Activated B cell treated with CpG ODN at 0.5 μM for 24 hours (primary cell): Measurements from ENCODE around the gene SPX. TPM values are rescaled to one million over a fixed set of nuclear protein-coding genes. Genes with fewer than 3 reads are reported as not detected.

ENCODE experiments used
- ATAC-seq: fragments of 200-7000 bp; cut with Tn5 transposase; one replicate; pipeline ENCODE4 v1.10.0; 2021; ENCODE audit warnings: low read depth, mild to moderate bottlenecking, moderate library complexity
- CTCF ChIA-PET: fragments of 350-600 bp; sonication (Branson Sonifier 250); formaldehyde crosslinking; loops from one replicate; lab custom pipeline; 2021; ENCODE audit warnings: antibody characterized with exemption; lab: Charles Lee
- POLR2A ChIA-PET: fragments of 350-600 bp; sonication (Branson Sonifier 250); formaldehyde crosslinking; loops from one replicate; lab custom pipeline; 2021; ENCODE audit warnings: antibody characterized with exemption; lab: Charles Lee
- DNase-seq: peaks from one replicate; pipeline ENCODE4 v3.0.0; 2022
- H3K27ac Mint-ChIP-seq: one replicate; pipeline ENCODE4 v1.8.0; 2020; ENCODE audit warnings: mixed read lengths
- H3K27me3 Mint-ChIP-seq: one replicate; pipeline ENCODE4 v1.8.0; 2021; ENCODE audit warnings: mixed read lengths
- H3K36me3 Mint-ChIP-seq: one replicate; pipeline ENCODE4 v1.8.0; 2021; ENCODE audit warnings: low read depth, mixed read lengths
- H3K4me1 Mint-ChIP-seq: one replicate; pipeline ENCODE4 v1.8.0; 2021; ENCODE audit warnings: mixed read lengths
- H3K4me3 Mint-ChIP-seq: one replicate; pipeline ENCODE4 v1.8.0; 2020; ENCODE audit warnings: mild to moderate bottlenecking, mixed read lengths
- H3K9me3 Mint-ChIP-seq: one replicate; pipeline ENCODE4 v1.8.0; 2020; ENCODE audit warnings: mixed read lengths
- CTCF ChIP-seq: fragments of 200-600 bp; IDR thresholded peaks from one replicate; pipeline ENCODE4 v1.8.0; 2022; ENCODE audit warnings: antibody characterized with exemption, mild to moderate bottlenecking
- intact Hi-C: fragments of 100-400 bp; cut with micrococcal nuclease; formaldehyde crosslinking; loops from one replicate; pipeline ENCODE4 v1.15.1; 2024
- total RNA-seq: library from RNA; stranded (reverse); gene quantifications from 2 replicates; pipeline ENCODE4 v1.2.3, GENCODE V29; 2022

The SPX gene
- total RNA-seq, 1 donor from 2014 or later = 0.18 TPM

GRCh38 chr12:21561158-21561557, 35.1 kb downstream of the SPX start:
- Mint-ChIP-seq H3K27me3 (peaks cover 1% of the 10 kb centered on the region), H3K9me3 (no peaks in the 10 kb centered on the region), H3K27ac (no peak overlapping the region), H3K36me3 (no peaks in the 10 kb centered on the region), H3K4me3 (no peak overlapping the region), H3K4me1 (no peaks in the 10 kb centered on the region)
- no peak for DNase-seq
- ChIA-PET CTCF (no interaction called here), POLR2A (no interaction called here)
- intact Hi-C loops = no loop called here
- TF ChIP-seq CTCF = no peak
- no peak for ATAC-seq

- intact Hi-C loops = no loop called here
- Mint-ChIP-seq H3K9me3 (no peaks in the 10 kb centered on the region), H3K4me1 (no peaks in the 10 kb centered on the region), H3K27me3 (peaks cover 5% of the 10 kb centered on the region), H3K27ac (no peak overlapping the region), H3K4me3 (no peak overlapping the region), H3K36me3 (no peaks in the 10 kb centered on the region)
- TF ChIP-seq CTCF = no peak
- ATAC-seq (no peak), DNase-seq (no peak)
- ChIA-PET CTCF (no interaction called here), POLR2A (no interaction called here)
Observed at GRCh38 chr12:21562859-21563258, 36.8 kb downstream of the SPX start.

GRCh38 chr12:21566223-21566906, 40.3 kb downstream of the SPX start:
- Mint-ChIP-seq H3K4me1 (no peaks in the 10 kb centered on the region), H3K27ac (no peak overlapping the region), H3K36me3 (no peaks in the 10 kb centered on the region), H3K27me3 (peaks cover 7% of the 10 kb centered on the region), H3K9me3 (no peaks in the 10 kb centered on the region), H3K4me3 (no peak overlapping the region)
- ATAC-seq (no peak), DNase-seq (no peak)
- intact Hi-C loops = no loop called here
- TF ChIP-seq CTCF = no peak
- ChIA-PET POLR2A (no interaction called here), CTCF (interaction anchor here (1.1 kb wide), 1 partner anchor 10 kb away, joined by 3 read pairs; no protein-coding TSS in a partner anchor)

GRCh38 chr12:21566907-21567394, 40.9 kb downstream of the SPX start:
- H3K4me3 Mint-ChIP-seq = no peak overlapping the region
- H3K36me3 Mint-ChIP-seq = no peaks in the 10 kb centered on the region
- ChIA-PET CTCF (interaction anchor here (1.1 kb wide), 1 partner anchor 9 kb away, joined by 3 read pairs; no protein-coding TSS in a partner anchor), POLR2A (no interaction called here)
- no peaks in the 10 kb centered on the region for H3K4me1 Mint-ChIP-seq
- no peak for DNase-seq
- H3K9me3 Mint-ChIP-seq = no peaks in the 10 kb centered on the region
- intact Hi-C loops = no loop called here
- no peak overlapping the region for H3K27ac Mint-ChIP-seq
- ATAC-seq = no peak
- TF ChIP-seq CTCF = no peak
- H3K27me3 Mint-ChIP-seq = peaks cover 7% of the 10 kb centered on the region

- ATAC-seq (no peak), DNase-seq (no peak)
- ChIA-PET POLR2A (no interaction called here), CTCF (no interaction called here)
- intact Hi-C loops = no loop called here
- Mint-ChIP-seq H3K4me1 (no peaks in the 10 kb centered on the region), H3K36me3 (no peaks in the 10 kb centered on the region), H3K4me3 (no peak overlapping the region), H3K27ac (no peak overlapping the region), H3K27me3 (peaks cover 7% of the 10 kb centered on the region), H3K9me3 (no peaks in the 10 kb centered on the region)
- TF ChIP-seq CTCF = no peak
Observed at GRCh38 chr12:21568115-21568514, 42.0 kb downstream of the SPX start.
